HTERT RPE-1 (cell line): ENCODE results near the gene ZNF296.

Experiments used
- in situ Hi-C: fragments of 300-500 bp; cut with MboI; formaldehyde crosslinking; loops from 4 replicates; pipeline ENCODE4 v1.14.3; 2020; ENCODE audit warnings: low sequenced_read_pairs

Gene ZNF296

GRCh38 chr19:45027371-45027770 lies 48.9 kb downstream of the ZNF296 start:
- in situ Hi-C loops, result no loop called here

DNA sequence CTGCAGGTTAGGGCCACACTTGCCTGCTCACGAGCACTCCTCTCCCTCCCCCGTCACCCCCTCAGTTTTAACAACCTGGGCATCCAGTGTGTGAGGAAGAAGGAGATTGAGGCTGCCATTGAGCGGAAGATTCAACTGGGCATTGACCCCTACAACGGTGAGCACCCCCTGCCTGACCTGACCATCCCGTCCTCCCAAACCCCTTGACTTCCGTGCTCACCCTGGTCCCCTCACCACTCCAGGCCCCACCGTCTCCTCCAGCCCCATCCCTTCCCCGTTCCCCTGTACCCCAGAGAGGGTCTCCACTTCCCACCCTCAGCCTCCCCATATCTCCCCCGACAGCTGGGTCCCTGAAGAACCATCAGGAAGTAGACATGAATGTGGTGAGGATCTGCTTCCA lies 51.0 kb downstream of the ZNF296 start:
- in situ Hi-C loops, result no loop called here

DNA sequence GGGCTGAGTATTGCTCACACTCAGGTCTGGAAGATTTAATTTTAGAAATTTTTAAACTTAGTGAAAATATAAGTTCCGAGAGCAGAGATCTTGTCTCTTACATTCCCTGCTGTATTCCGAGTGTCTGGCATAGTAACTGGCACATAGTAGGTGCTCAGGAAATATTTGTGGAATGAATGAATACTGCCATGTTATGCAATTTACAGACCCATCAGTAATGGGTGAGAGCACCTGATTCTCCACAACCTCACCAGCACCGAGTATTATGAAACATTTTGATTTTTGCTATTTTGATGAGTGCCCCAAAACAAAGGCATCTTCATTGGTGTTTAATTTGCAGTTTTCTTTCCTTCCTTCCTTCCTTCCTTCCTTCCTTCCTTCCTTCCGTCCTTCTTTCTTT lies 53.2 kb downstream of the ZNF296 start:
- in situ Hi-C loops, result no loop called here

DNA sequence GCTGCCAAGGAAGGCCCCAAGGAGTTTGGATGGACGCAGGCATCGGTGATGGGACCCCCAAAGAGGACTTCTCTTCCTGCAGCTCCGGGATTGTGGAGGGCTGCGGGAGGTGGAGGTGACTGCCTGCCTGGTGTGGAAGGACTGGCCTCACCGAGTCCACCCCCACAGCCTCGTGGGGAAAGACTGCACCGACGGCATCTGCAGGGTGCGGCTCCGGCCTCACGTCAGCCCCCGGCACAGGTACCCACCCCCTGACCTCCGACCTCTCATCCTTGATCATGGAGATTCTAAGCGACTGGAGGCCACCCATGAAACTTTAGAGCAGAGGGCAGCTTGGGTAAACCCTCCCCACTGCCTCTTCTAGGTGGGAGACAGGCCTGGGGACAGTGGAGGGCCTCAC lies 54.3 kb downstream of the ZNF296 start:
- in situ Hi-C loops, result no loop called here
